GM10847 (cell line): Measurements from ENCODE around the gene C1S.

ENCODE experiments used
- POLR2A ChIP-seq: IDR thresholded peaks from 2 replicates; pipeline ENCODE4 v1.6.1; 2011; ENCODE audit not compliant: insufficient read length; ENCODE audit errors: extremely low read depth

The C1S gene

DNA sequence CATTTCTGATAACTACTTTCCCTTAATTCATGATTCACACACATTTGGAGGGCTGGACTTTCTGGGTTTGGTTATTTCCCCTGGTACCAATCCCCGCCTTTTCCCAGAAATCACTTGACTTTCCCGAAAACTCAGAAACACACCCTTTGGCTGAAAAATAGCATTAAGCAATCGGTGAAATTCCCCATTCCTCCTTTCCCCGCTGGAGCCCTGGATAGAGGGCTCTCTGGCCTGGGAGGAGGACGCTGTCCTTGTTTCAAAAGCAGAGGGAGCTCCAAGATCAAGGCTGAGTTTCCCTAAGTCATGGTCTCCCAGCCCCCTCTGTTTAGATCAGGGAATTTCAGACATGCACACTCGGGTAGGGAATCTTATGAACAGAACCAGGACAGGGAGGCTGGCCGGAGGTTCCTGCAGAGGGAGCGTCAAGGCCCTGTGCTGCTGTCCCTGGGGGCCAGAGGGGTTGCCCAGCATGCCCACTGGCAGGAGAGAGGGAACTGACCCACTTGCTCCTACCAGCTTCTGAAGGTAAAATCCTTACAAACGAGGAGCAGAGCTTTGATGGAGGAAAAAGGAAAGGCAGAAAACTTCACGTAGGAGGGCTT, at the start of gene C1S:
Gene C1S, plus strand, starts transcription at position 366 of the 602 bp plus-strand sequence. CDS start 1,195 bp downstream, outside the sequence.
- no peak for TF ChIP-seq POLR2A

DNA sequence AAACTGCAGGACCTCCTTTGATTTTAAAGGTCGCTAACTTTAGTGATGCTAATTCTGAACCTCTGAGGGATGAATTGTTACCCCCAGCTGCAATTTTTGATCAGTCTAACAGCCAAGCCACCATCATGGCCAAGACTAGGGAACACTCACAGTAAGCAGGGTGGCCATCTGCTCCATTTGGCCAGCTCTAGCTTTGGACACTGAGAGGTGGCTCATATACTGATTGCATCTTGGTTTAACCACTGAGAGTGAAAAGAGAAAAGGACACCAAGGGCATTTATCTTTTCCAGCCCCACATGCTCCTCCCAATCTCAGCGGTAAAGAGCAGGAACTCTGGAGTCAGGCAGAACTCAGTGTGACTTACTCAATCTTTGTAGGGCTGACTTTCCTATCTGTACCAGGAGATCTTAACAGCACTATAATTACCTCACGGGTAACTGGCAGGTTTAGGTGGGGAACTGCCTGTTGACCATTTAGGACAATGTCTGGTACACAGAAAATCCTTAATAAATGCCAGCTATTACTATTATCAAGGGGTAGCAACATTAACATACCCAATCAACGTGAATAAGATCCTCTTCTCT, 48.4 kb upstream of the C1S start:
- no peak for TF ChIP-seq POLR2A

DNA sequence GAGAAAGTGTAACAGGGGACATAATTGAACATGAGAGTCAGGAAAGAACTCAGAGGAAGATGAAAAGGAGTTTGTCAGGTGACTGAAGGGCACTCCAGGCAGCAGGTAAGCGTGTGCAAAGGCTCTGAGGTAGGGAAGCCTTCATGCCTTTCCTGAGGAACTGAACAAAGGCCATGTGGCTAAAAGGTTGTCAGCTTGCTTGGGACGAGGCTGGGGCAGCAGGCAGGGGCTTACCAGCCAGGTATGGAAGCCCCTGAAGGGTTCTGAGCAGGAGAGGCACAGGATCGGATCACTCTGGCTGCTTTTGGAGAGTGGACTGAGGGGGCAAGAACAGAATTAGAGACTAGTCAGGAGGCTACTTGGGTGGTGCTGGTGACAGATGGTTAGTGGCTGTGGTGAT, 47.4 kb upstream of the C1S start:
- TF ChIP-seq POLR2A: no peak

DNA sequence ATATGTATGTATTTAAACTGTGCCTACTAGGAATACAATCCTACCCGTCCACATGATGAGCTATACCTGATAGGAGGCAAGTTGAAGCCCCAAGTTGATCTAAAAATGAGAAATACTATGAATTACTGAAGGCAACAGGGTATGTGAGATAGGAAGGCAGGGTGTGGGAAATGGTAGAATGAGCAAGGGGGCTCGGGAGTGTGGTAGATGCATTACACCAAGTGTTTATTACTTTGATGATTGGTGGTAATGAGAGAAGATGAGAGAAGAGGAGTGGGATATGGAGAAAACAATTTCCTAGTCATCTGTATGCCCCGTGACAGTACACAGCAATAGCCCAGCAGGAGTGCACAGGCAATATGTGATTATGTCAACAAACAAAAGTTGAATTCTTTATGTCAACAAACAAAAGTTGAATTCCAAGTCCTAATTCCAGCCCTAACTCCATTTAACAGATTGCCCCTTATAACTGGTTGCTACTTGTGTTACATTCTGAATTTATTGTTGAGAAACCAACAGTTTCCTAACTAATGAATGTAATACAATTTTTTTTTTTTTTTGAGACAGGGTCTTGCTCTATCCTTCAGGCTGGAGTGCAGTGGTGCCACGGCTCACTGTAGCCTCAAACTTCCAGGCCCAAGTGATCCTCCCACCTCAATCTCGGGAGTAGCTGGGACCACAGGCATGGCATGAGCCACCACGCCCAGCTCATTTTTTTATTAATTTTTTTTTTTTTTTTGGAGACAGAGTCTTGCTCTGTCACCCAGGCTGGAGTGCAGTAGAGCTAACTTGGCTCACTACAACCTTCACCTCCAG, 44.8 kb upstream of the C1S start:
- TF ChIP-seq POLR2A: no peak

DNA sequence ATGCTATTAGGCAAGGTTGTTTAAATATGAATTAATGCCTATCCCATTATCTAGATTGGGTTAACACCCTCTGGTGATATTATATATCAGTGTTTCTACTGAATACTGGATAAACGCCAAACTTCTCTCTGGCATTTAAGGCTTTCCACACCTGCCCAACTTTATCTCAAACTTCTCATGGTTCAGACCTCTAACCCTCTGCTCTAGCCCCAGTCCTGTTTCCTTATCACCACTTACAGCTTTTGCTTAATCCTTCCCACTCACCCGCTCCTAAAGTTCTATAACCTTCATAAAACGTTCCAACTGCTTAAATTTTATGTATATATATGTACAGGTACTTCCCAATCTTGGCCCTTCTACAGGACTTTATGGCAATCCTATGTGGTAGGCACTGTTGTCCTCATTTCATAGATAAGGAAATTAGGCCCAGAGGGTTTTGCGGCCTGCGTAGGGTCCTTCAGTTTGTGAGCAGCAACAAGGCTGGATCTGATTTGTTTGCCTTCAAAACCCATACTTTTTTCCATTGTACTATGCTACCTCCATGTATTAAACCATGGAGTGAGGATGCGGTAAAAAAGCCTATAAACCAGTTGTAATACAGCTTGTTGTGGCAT, 43.5 kb upstream of the C1S start:
- no peak for TF ChIP-seq POLR2A

DNA sequence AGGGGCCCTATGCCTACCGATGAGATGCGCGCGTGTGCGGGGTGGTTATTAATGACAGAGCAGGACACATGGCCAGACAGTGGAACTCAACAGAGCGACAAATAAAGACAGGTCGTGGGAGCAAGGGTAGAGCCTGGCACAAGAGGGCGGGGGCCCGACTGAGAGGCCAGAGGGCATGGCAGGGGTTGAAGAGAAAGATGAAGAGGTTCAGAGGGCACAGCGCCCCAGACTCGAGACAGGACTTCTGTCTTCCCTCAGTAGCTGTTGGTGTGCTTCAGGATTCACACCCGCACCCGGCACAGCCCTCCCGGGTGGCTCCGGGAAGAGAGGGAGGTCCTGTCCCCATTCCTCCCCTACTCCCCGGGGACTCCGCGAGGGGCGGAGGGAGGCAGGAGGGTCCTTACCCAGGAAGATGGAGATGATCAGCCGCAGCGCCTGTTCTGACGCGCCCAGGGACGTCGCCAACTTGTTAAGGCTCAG, 42.6 kb upstream of the C1S start:
- no peak for TF ChIP-seq POLR2A

DNA sequence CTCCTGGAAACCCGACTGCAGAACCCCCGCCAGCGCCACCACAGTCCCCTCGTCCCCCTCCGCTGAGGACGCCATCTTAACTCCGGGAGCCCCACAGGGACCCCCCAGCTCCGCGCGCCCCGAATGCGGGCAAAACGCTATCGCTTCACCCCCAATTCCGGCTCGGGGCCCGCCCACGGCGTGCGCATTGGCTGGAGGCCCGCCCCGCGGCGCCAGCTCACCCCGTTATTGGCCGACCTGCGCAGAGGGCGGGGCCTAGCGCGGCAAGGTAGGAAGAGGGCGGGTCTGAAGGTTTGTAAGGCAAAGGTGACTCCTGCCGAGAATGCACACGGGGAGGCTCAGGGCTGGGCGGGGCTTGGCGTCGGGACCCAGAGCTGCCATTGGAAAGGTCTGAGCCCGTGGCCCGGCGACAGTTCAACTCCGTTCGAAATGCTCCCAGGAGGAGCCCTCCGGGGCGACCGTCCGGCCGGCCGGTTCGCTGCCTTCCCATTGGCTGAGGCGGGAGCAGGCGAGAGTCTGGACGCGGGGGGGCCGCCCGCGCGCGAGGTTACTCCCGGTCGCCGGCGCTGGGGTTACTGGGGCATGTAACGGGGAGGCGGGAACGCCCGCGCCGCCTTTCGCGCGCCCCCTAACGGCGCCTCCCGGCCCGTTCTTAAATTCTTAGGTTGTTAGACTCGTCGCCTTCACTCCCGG, 42.0 kb upstream of the C1S start, which contains the start of gene LPCAT3:
Gene LPCAT3, minus strand, starts transcription at position 127 of the 693 bp plus-strand sequence. Its CDS starts 52 bp downstream, at position 75.
- peak; percentile 73 for TF ChIP-seq POLR2A

DNA sequence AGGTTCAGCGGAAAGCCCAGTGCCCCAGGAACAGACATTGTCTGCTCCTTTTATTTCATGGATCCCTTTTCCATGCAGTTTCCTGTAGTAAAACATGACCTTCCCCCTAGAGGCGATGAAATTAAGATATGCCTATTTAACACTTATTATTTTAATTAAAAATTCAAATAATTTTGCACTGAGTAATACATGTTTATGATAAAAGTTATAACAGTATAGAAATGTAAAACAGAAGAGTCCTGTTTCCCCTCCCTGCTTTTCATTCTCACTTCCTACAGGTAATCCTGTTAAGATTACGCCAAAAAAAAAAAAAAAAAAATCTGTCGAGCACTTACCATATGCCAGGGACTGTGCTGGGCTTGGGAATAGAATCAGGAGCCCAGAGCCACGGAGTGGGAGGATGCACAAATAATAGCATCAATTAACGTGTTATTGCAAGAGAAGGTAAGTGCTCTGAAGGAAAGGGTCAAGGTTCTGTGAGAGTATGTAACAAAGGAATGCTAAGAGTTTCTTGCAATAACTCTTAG, 41.4 kb upstream of the C1S start:
- TF ChIP-seq POLR2A: no peak

DNA sequence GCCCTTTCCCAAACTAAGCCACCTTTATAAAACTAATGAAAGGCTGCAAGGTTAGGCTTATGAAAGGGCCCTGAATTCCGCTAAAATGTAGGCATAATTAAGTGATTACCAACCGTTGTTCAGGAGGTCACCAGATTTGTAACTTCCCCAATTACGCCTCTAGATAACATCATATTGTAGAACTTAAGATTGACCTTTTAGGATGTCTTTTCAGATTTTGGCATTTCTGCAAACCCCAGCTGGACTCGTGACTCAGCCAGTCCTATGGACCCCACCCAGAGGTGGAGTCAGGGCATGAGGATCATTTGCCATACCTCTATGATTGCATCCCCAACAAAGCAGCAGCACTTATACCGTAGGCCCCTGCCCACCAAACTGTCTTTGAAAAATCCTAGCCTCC, 38.6 kb upstream of the C1S start:
- TF ChIP-seq POLR2A: no peak

DNA sequence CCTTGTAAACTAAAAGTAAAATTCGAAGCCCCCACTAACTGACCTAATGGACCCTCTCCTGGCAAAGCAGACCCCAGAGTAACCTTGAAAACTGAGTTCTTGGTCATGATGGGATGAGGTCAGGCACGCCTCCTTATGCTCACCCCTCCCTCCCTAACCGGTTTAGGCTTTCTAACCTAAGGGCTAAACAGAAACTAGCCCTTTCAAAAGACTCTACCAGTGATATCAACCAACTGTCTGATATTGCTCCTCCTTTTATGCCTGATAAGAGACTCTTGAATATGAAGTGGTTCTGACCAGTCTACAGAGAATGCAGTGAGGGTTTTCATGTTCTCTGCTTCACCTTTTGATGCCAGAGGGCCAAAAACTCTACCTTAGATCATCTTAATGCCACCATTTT, 37.4 kb upstream of the C1S start:
- TF ChIP-seq POLR2A: no peak

DNA sequence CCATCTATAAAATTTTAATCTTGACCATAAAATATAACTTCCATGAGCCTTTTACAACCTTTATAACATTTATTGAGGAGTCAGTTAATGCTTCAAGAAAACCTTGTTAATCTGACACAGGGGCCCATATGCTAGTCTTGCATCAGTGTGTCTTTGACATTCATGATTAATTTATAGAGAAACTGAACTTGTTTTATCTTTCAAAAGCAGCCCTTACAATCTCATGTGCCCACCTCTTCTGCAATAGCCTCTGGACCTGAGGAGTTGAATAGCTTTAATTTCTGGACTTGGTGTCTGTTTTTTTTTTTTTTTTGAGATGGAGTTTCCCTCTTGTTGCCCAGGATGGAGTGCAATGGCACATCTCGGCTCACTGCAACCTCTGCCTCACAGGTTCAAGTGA, 33.7 kb upstream of the C1S start:
- TF ChIP-seq POLR2A: no peak

DNA sequence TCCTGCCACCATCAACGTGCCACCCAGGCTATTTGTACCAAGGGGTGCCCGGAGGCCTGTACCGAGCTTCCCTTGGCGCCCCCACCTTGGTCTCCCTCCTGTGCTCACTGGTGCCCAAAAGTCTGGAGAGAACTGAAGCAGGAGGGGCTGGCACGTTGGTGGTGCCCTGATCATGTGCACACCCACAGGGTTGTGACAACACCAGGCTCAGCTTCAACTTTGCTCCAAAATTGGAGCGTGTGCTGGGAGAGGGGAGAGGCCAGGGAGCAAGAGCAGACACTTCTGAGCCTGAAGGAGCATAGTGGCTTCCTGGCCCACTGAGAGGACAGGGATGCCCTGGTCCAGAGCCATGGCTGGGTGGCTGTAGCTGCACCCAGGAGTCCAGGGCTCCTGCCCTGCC, 29.2 kb upstream of the C1S start:
- no peak for TF ChIP-seq POLR2A

DNA sequence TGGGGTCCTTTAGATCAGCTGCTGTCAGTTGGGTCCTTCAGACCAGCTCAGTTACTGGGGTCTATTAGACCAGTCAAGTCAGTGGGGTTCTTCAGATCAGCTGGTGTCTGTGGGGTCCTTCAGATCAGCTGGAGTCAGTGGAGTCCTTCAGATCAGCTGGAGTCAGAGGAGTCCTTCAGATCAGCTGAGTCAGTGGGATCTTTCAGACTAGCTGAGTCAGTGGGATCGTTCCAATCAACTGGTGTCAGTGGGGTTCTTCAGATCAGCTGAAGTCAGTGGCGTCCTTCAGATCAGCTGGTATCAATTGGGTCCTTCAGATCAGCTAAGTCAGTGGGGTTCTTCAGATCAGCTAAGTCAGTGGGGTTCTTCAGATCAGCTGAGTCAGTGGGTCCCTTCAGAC, 27.5 kb upstream of the C1S start:
- no peak for TF ChIP-seq POLR2A

DNA sequence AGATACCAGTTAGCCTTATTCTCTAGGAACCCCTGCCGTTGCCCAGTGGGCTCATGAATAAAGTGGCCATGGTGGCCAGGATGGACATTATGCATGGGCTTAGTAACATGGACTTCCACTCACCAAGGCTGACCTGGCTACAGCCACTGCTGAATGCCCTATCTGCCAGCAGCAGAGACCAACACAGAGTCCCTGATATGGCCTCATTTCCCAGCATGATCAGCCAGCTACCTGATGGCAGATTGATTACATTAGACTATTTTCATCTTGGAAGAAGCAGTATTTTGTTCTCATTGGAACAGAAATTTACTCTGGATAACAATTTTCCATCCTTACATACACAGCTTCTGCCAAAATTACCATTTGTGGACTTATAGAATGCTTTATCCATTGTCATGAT, 26.1 kb upstream of the C1S start:
- TF ChIP-seq POLR2A: no peak

DNA sequence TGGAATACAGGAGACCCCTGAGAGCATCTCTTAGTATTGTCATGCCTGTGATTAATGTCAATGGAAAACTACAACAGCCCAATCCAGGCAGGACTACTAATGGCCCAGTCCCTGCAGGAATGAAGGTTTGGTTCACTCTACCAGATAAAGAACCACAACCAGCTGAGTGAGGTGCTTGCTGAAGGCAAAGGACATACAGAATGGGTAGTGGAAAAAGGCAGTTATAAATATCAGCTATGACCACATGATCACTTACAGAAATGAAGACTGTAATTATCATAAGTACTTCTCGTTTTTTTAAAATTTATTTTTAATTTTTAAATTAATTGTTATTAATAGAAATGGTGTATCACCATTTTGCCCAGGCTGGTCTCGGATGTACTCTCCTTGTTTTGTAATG, 25.1 kb upstream of the C1S start:
- TF ChIP-seq POLR2A: no peak
